GM12878 (cell line): Measurements from ENCODE around the gene SORCS2. TPM values are rescaled to one million over a fixed set of nuclear protein-coding genes. Genes with fewer than 3 reads are reported as not detected.

Experiments
- ATAC-seq: fragments of 200-7000 bp; cut with Tn5 transposase; 3 replicates; pipeline ENCODE4 v1.9.1; 2020; ENCODE audit warnings: mild to moderate bottlenecking, moderate library complexity
- BruUV-seq: library from RNA; stranded (reverse); fragments of 400-500 nt; replicated peaks from 2 replicates; lab custom pipeline; 2021; lab: Mats Ljungman, UMichigan
- CTCF ChIA-PET: fragments of 300-600 bp; sonication (Branson Sonifier 250); formaldehyde crosslinking; extraction: SDS; loops from one replicate; lab custom pipeline; 2021; ENCODE audit warnings: inconsistent platforms; lab: Yijun Ruan, JAX
- POLR2A ChIA-PET: fragments of 350-600 bp; formaldehyde crosslinking; extraction: SDS; loops from one replicate; lab custom pipeline; 2021; ENCODE audit warnings: inconsistent platforms; lab: Charles Lee
- RAD21 ChIA-PET: fragments of 300-600 bp; sonication (Branson Sonifier 250); formaldehyde crosslinking; loops from one replicate; lab custom pipeline; 2023; ENCODE audit warnings: antibody characterized with exemption; ENCODE audit not compliant: unreplicated experiment; lab: Charles Lee
- SMC1A ChIA-PET: fragments of 300-600 bp; sonication (Branson Sonifier 250); formaldehyde crosslinking; loops from one replicate; lab custom pipeline; 2023; ENCODE audit not compliant: unreplicated experiment, uncharacterized antibody; lab: Charles Lee
- DNase-seq: peaks from one replicate; pipeline ENCODE4 v3.0.0-alpha.2; 2011; ENCODE audit warnings: low read depth, low spot score
- FAIRE-seq: peaks from 3 replicates; lab custom pipeline; 2011; peaks lifted over from hg19 to GRCh38; lab: Jason Lieb, UNC
- H2AFZ ChIP-seq: 2 replicates; pipeline ENCODE4 v1.6.0; 2011; ENCODE audit warnings: low read depth, low read length, control low read depth; ENCODE audit not compliant: control insufficient read depth
- H3K27ac ChIP-seq: 2 replicates; pipeline ENCODE4 v1.5.1; 2011; ENCODE audit warnings: control low read depth; ENCODE audit not compliant: control insufficient read depth, insufficient read depth
- H3K27me3 ChIP-seq, 2 experiments: replicated peaks in 1 of 2; 2 replicates each; pipeline versions ENCODE4 v1.6.0 to v1.6.1; 2011; ENCODE audit warnings: low read length in 1 of 2; ENCODE audit not compliant: control insufficient read depth in 2 of 2, insufficient read depth in 2 of 2
- H3K36me3 ChIP-seq, 2 experiments: 2 replicates each; pipeline ENCODE4 v1.5.1; 2011; ENCODE audit warnings: low read length in 1 of 2; ENCODE audit not compliant: control insufficient read depth in 2 of 2, insufficient read depth in 2 of 2
- H3K4me1 ChIP-seq: 2 replicates; pipeline ENCODE4 v1.6.1; 2011; ENCODE audit warnings: mild to moderate bottlenecking, low read length, moderate library complexity, mixed read lengths; ENCODE audit not compliant: control insufficient read depth, insufficient read depth
- H3K4me2 ChIP-seq: 2 replicates; pipeline ENCODE4 v1.6.0; 2011; ENCODE audit warnings: control low read depth; ENCODE audit not compliant: control insufficient read depth, insufficient read depth
- H3K4me3 ChIP-seq: fragments of 200-600 bp; sonication (generic); 2 replicates; pipeline ENCODE4 v1.5.1; 2016
- H3K79me2 ChIP-seq: 2 replicates; pipeline ENCODE4 v1.6.0; 2011; ENCODE audit warnings: low read length; ENCODE audit not compliant: control insufficient read depth, insufficient read depth
- H3K9ac ChIP-seq: 2 replicates; pipeline ENCODE4 v1.8.0; 2011; ENCODE audit warnings: low read length, control low read depth, mixed read lengths; ENCODE audit not compliant: control insufficient read depth, insufficient read depth
- H3K9me3 ChIP-seq: replicated peaks from 3 replicates; pipeline ENCODE4 v1.5.1; 2011; ENCODE audit warnings: mild to moderate bottlenecking, low read length; ENCODE audit not compliant: control insufficient read depth, insufficient read depth
- H4K20me1 ChIP-seq: 2 replicates; pipeline ENCODE4 v1.6.0; 2011; ENCODE audit not compliant: control insufficient read depth, insufficient read depth
- CBX5 ChIP-seq: sonication (generic); IDR thresholded peaks from 2 replicates; pipeline ENCODE4 v1.6.1; 2016; ENCODE audit warnings: low read depth, moderate library complexity, mild to moderate bottlenecking, inconsistent platforms
- HDAC2 ChIP-seq: fragments of 200-600 bp; sonication (generic); IDR thresholded peaks from 2 replicates; pipeline ENCODE4 v1.6.1; 2017
- TCF7 ChIP-seq: IDR thresholded peaks from 2 replicates; pipeline ENCODE4 v1.6.1; 2014; ENCODE audit warnings: antibody characterized with exemption, borderline replicate concordance
- WGBS: methylation state at CpG from one replicate; pipeline ENCODE4 v1.1.6; 2016; ENCODE audit warnings: low lambda C conversion rate; ENCODE audit not compliant: insufficient replicate concordance, insufficient coverage; ENCODE audit errors: missing lambda C conversion rate; 5-methylcytosine and 5-hydroxymethylcytosine counted together
- in situ Hi-C: fragments of 300-500 bp; cut with MboI; formaldehyde crosslinking; loops from 9 replicates; pipeline ENCODE4 v1.14.3; 2018; ENCODE audit warnings: mixed read lengths
- intact Hi-C: fragments of 100-400 bp; cut with micrococcal nuclease; formaldehyde crosslinking; loops from one replicate; pipeline ENCODE4 v1.14.2; 2022; ENCODE audit not compliant: unreplicated experiment
- polyA plus RNA-seq, 11 experiments: library from polyadenylated mRNA; depleted of rRNA in 4 of 11; unstranded in 6 of 11; stranded (reverse) in 5 of 11; fragments of >200 nt; fragmentation: Nextera tagmentation in 4 of 11; fragmentation: Illumina TruSeq in 1 of 11; extraction: Ambion mirVana in 4 of 11; extraction: Trizol in 1 of 11; gene quantifications; 1 replicate in 1 of 11; 2 replicates in 10 of 11; pipeline versions ENCODE4 v1.2.1 to v1.2.3, GENCODE V29; 2011 to 2016; ENCODE audit warnings: inconsistent platforms in 2 of 11, missing spikeins in 2 of 11, low read depth in 1 of 11
- total RNA-seq, 4 experiments: library from RNA; depleted of rRNA in 3 of 4; stranded (reverse); fragments of >200 nt in 3 of 4; fragmentation: Illumina TruSeq in 1 of 4; extraction: Trizol in 1 of 4; gene quantifications; 2 replicates each; pipeline versions ENCODE4 v1.2.1 to v1.2.3, GENCODE V29; 2013 to 2021

The SORCS2 gene
- total and polyA plus RNA-seq, 10 of the 15 experiments (the other 5 are each of a cell fraction or from before 2014, with no cell fraction given) = 0.01 to 0.15 (median 0.05) TPM; not detected in 5

DNA sequence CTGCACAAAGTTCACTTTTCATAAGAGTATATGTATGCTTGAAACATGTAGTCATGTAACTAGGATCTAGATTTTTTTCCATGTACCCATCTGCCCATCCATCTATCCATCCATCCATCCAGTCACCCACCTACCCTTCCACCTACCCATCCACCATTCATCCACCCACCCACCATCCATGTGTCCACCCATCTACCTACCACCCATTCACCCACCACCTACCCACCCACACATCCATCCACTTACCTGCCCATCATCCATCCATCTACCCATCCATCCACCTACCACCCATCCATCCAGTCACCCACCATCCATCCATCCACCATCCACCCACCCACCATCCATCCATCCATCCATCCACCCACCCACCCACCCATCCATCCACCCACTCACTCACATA lies 364.2 kb downstream of the SORCS2 start:
- no peak overlapping the region for H3K4me2 ChIP-seq
- no TSS peak for BruUV-seq
- in situ Hi-C loops = no loop called here
- no peaks in the 10 kb centered on the region for H3K27me3 ChIP-seq
- ChIA-PET SMC1A (no interaction called here), RAD21 (no interaction called here), POLR2A (no interaction called here), CTCF (no interaction called here)
- peaks cover 4% of the 10 kb centered on the region; the same call in 1 of the 3 replicates for H3K9me3 ChIP-seq
- no peaks in the 10 kb centered on the region for H3K36me3 ChIP-seq
- H2AFZ ChIP-seq = no peak overlapping the region
- no peak for ATAC-seq
- no peak for DNase-seq
- H3K4me3 ChIP-seq = no peak overlapping the region
- FAIRE-seq = no peak
- H3K79me2 ChIP-seq = no peaks in the 10 kb centered on the region
- H3K9ac ChIP-seq = no peak overlapping the region
- H3K4me1 ChIP-seq = no peaks in the 10 kb centered on the region
- no peak for TF ChIP-seq HDAC2
- intact Hi-C loops = no loop called here
- no peaks in the 10 kb centered on the region for H4K20me1 ChIP-seq
- H3K27ac ChIP-seq = no peak overlapping the region

DNA sequence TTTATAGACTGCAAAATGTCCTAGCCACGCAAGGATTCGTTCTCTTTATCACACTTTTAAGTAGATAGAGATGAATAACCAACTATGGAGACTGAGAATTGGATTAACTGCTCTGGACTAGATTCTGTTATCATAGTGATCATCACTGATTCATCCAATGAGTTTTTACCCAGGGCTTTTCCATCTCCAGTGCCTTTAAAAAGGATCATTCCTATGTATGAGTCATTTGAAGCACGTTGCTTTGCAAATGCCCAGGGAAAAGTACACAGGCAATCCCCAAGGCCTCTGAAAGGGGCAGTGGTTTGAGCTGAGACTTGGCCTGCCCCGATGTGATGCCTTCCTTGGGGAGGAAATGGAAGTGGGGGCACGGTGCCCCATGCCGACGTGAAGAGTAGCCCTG lies 365.1 kb downstream of the SORCS2 start:
- intact Hi-C loops = no loop called here
- ChIA-PET POLR2A (no interaction called here), SMC1A (no interaction called here), RAD21 (no interaction called here), CTCF (no interaction called here)
- Histone ChIP-seq H3K9ac (no peak overlapping the region), H4K20me1 (no peaks in the 10 kb centered on the region), H3K4me3 (no peak overlapping the region), H3K4me1 (no peaks in the 10 kb centered on the region), H3K4me2 (no peak overlapping the region), H3K36me3 (no peaks in the 10 kb centered on the region), H3K9me3 (peaks cover 2% of the 10 kb centered on the region; the same call in 1 of the 3 replicates), H3K27me3 (no peaks in the 10 kb centered on the region), H2AFZ (no peak overlapping the region), H3K27ac (no peak overlapping the region), H3K79me2 (no peaks in the 10 kb centered on the region)
- FAIRE-seq = no peak
- no peak for DNase-seq
- in situ Hi-C loops = no loop called here
- no peak for ATAC-seq
- WGBS = 7% methylated on average over 6 of the region's 7 CpGs
- TF ChIP-seq TCF7 (no peak), CBX5 (no peak)
- BruUV-seq = no TSS peak
